Stimulated activated CD4-positive, alpha-beta T cell treated with anti-CD3 and anti-CD28 coated beads, Interleukin-1b, Interleukin-23, amount 100 ng/mL, for 4 hours (primary cell): Measurements from ENCODE around the gene PAK5.

Experiments
- DNase-seq, 2 donors: peaks; one replicate each; pipeline ENCODE4 v3.0.0-alpha.2; 2020; ENCODE audit warnings: low read depth in 2 of 2

The PAK5 gene

GRCh38 chr20:9493803-9494202, 345.1 kb downstream of the PAK5 start:
- no peak for DNase-seq

- DNase-seq, result no peak
These were observed 346.8 kb downstream of the PAK5 start for GRCh38 chr20:9492067-9492466.

DNA sequence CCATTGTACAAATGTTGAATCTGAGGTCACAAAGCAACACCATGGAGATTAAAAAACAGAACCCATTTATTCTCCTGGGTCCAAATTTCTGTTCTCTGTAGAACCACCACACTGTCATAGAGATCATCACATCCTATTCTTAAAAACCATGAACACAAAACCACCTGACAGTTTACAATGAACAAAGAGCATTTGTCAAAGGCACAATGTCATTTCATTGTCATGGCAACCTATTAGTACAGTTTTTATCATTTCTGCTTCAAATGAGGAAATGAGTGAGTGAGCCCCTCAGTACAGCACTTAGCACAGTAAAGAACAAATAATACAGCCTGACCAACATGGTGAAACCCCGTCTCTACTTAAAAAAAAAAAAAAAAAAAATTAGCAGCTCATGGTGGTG, 347.6 kb downstream of the PAK5 start:
- no peak for DNase-seq

DNA sequence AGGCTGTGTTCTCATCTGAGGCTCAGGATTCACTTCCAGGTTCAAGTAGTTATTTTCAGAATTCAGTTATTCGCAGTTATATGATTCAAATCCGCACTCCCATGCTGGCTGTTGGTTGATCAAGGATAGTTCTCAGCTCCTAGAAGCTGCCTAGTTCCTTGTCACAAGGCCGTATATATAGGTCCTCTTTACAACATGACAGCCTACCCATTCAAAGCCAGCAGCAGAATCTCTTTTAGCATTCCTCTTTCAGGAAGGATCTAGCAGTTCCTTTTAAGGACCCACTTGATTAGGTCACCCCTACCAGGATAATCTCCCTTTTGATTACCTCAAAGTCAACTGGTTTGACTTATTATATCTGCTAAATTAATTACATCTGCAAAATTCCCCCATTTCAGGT, 348.2 kb downstream of the PAK5 start:
- DNase-seq, result no peak

GRCh38 chr20:9490161-9490560, 348.7 kb downstream of the PAK5 start:
- no peak for DNase-seq

GRCh38 chr20:9488063-9488462, 350.8 kb downstream of the PAK5 start:
- no peak for DNase-seq
